Neuronal stem cell (in vitro differentiated cells): ENCODE data around the gene PLPP3.

Experiments used
- DNase-seq: peaks from one replicate; pipeline ENCODE4 v3.0.0-alpha.2; 2013; ENCODE audit warnings: low spot score
- H2AFZ ChIP-seq: one replicate; pipeline ENCODE4 v1.6.1; 2013; ENCODE audit warnings: mild to moderate bottlenecking, low read length, inconsistent platforms
- H2AK5ac ChIP-seq: 2 replicates; pipeline ENCODE4 v1.6.1; 2013; ENCODE audit warnings: low read depth, mild to moderate bottlenecking, inconsistent platforms, low read length, moderate library complexity, mixed read lengths
- H2BK120ac ChIP-seq: 2 replicates; pipeline ENCODE4 v1.6.1; 2013; ENCODE audit warnings: low read depth, mild to moderate bottlenecking, inconsistent platforms, low read length, moderate library complexity, mixed read lengths
- H2BK12ac ChIP-seq: one replicate; pipeline ENCODE4 v1.6.1; 2013; ENCODE audit warnings: low read length, inconsistent platforms
- H2BK15ac ChIP-seq: 2 replicates; pipeline ENCODE4 v1.6.1; 2013; ENCODE audit warnings: mild to moderate bottlenecking, low read length, inconsistent platforms, mixed read lengths
- H2BK5ac ChIP-seq: one replicate; pipeline ENCODE4 v1.6.1; 2013; ENCODE audit warnings: inconsistent platforms, mild to moderate bottlenecking, low read length, moderate library complexity
- H3K14ac ChIP-seq: one replicate; pipeline ENCODE4 v1.6.1; 2013; ENCODE audit warnings: low read length, inconsistent platforms
- H3K18ac ChIP-seq: 2 replicates; pipeline ENCODE4 v1.6.1; 2013; ENCODE audit warnings: low read length, inconsistent platforms
- H3K23ac ChIP-seq: 2 replicates; pipeline ENCODE4 v1.6.1; 2013; ENCODE audit warnings: low read depth, mild to moderate bottlenecking, mixed read lengths, low read length, inconsistent platforms; ENCODE audit not compliant: poor library complexity
- H3K27ac ChIP-seq: replicated peaks from 3 replicates; pipeline ENCODE4 v1.5.1; 2013; ENCODE audit warnings: low read length, inconsistent platforms
- H3K27me3 ChIP-seq, 3 experiments: 2 replicates each; pipeline ENCODE4 v1.6.1; 2013; ENCODE audit warnings: low read length in 3 of 3, mild to moderate bottlenecking in 2 of 3, inconsistent platforms in 1 of 3, low read depth in 1 of 3, mixed read lengths in 1 of 3, moderate library complexity in 1 of 3; ENCODE audit not compliant: control insufficient read depth in 3 of 3, insufficient read depth in 3 of 3
- H3K36me3 ChIP-seq, 2 donors: replicated peaks in 1 of 2; 2 replicates each; pipeline ENCODE4 v1.6.1; 2013; ENCODE audit warnings: low read length in 2 of 2; ENCODE audit not compliant: control insufficient read depth in 2 of 2, insufficient read depth in 2 of 2
- H3K4ac ChIP-seq: 2 replicates; pipeline ENCODE4 v1.6.1; 2013; ENCODE audit warnings: inconsistent platforms, mild to moderate bottlenecking, low read length, moderate library complexity
- H3K4me1 ChIP-seq, 2 donors: 1 replicate in 1 of 2; 2 replicates in 1 of 2; pipeline ENCODE4 v1.6.1; 2013; ENCODE audit warnings: low read length in 2 of 2, low read depth in 1 of 2; ENCODE audit not compliant: control insufficient read depth in 2 of 2, insufficient read depth in 1 of 2
- H3K4me2 ChIP-seq: one replicate; pipeline ENCODE4 v1.6.1; 2013; ENCODE audit warnings: mild to moderate bottlenecking, low read length, inconsistent platforms; ENCODE audit not compliant: insufficient read depth, poor library complexity, severe bottlenecking
- H3K4me3 ChIP-seq, 2 donors: 2 replicates each; pipeline ENCODE4 v1.5.1; 2013; ENCODE audit warnings: low read length in 2 of 2, mild to moderate bottlenecking in 2 of 2, inconsistent platforms in 1 of 2, moderate library complexity in 1 of 2
- H3K79me1 ChIP-seq: one replicate; pipeline ENCODE4 v1.6.1; 2013; ENCODE audit warnings: low read depth, mild to moderate bottlenecking, inconsistent platforms, low read length, moderate library complexity
- H3K9ac ChIP-seq: one replicate; pipeline ENCODE4 v1.6.1; 2013; ENCODE audit warnings: mild to moderate bottlenecking, low read depth, low read length, inconsistent platforms; ENCODE audit not compliant: poor library complexity
- H3K9me3 ChIP-seq, 2 donors: replicated peaks in 1 of 2; 2 replicates each; pipeline versions ENCODE3 to v1.6.1; 2013; ENCODE audit warnings: low read length in 2 of 2, mild to moderate bottlenecking in 2 of 2, inconsistent platforms in 1 of 2, low read depth in 1 of 2, mixed read lengths in 1 of 2, moderate library complexity in 1 of 2; ENCODE audit not compliant: control insufficient read depth in 2 of 2, insufficient read depth in 1 of 2
- H4K8ac ChIP-seq: one replicate; pipeline ENCODE4 v1.6.1; 2013; ENCODE audit warnings: low read depth, mild to moderate bottlenecking, inconsistent platforms, low read length, moderate library complexity
- H4K91ac ChIP-seq: one replicate; pipeline ENCODE4 v1.6.1; 2013; ENCODE audit warnings: low read length, low read depth, mild to moderate bottlenecking, inconsistent platforms; ENCODE audit not compliant: poor library complexity
- whole genome bisulfite sequencing, 2 donors: extraction: QIAGEN DNeasy Blood & Tissue Kit; methylation state at CpG; one replicate each; pipeline ENCODE4 v1.1.7; 2013; ENCODE audit warnings: missing lambda C conversion rate in 2 of 2, mixed read lengths in 1 of 2; ENCODE audit not compliant: insufficient read length in 2 of 2, insufficient replicate concordance in 1 of 2; ENCODE audit errors: extremely low coverage in 2 of 2; 5-methylcytosine and 5-hydroxymethylcytosine counted together

The PLPP3 gene

GRCh38 chr1:56493826-56494225, 85.5 kb downstream of the PLPP3 start:
- H3K79me1 ChIP-seq: no peaks in the 10 kb centered on the region
- no peak overlapping the region for H3K14ac ChIP-seq
- H4K91ac ChIP-seq: no peak overlapping the region
- H2BK120ac ChIP-seq: no peak overlapping the region
- H2AFZ ChIP-seq: no peak overlapping the region
- H3K23ac ChIP-seq: no peak overlapping the region
- no peak overlapping the region for H3K4ac ChIP-seq
- H3K9me3 ChIP-seq: peaks cover 0 to 2% of the 10 kb centered on the region in 2 donors
- H2BK5ac ChIP-seq: no peak overlapping the region
- no CpG with 5 or more reads among the region's 2 CpGs for WGBS, 2 donors
- no peak overlapping the region for H3K4me2 ChIP-seq
- no peak for DNase-seq
- no peak overlapping the region for H2BK15ac ChIP-seq
- H3K18ac ChIP-seq: no peak overlapping the region
- no peaks in the 10 kb centered on the region for H3K27me3 ChIP-seq
- H3K27ac ChIP-seq: no peak overlapping the region
- H4K8ac ChIP-seq: no peak overlapping the region
- peaks cover 0 to 7% of the 10 kb centered on the region in 2 donors for H3K4me1 ChIP-seq
- H3K9ac ChIP-seq: no peak overlapping the region
- H2BK12ac ChIP-seq: no peak overlapping the region
- H3K36me3 ChIP-seq: peaks cover 6 to 62% of the 10 kb centered on the region in 2 donors
- no peak overlapping the region for H2AK5ac ChIP-seq
- H3K4me3 ChIP-seq: no peak overlapping the region

DNA sequence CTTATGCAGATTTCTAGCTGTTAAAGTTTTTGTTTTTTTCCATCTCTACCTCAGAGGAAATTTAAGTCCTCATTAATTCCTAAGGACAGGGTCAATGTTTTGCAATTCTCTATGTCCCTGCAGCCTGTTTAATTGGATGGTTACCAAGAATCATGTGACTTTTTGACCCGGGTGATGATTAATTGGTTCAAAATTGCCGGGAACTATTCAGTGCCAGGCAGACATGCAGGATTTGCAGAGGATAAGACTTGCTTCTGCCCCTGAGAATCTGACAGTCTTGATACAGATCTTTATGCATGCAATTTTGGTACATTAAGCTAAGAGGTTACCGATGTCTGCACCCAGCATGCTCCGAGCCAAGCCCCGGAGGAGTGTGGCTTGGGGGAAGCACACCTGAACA, 87.9 kb downstream of the PLPP3 start:
- no peak overlapping the region for H3K4me2 ChIP-seq
- H3K79me1 ChIP-seq: no peaks in the 10 kb centered on the region
- no peak overlapping the region for H3K14ac ChIP-seq
- H2BK15ac ChIP-seq: no peak overlapping the region
- no peak overlapping the region for H3K9ac ChIP-seq
- H4K91ac ChIP-seq: no peak overlapping the region
- no peak overlapping the region for H3K18ac ChIP-seq
- peaks cover 0 to 2% of the 10 kb centered on the region in 2 donors for H3K9me3 ChIP-seq
- no CpG with 5 or more reads among the region's 5 CpGs for WGBS, 2 donors
- no peak for DNase-seq
- H3K4me1 ChIP-seq: peaks cover 0 to 7% of the 10 kb centered on the region in 2 donors
- H4K8ac ChIP-seq: no peak overlapping the region
- H2BK12ac ChIP-seq: no peak overlapping the region
- no peak overlapping the region for H2AFZ ChIP-seq
- H3K27me3 ChIP-seq: no peaks in the 10 kb centered on the region
- H3K36me3 ChIP-seq: peaks cover 6 to 43% of the 10 kb centered on the region in 2 donors
- H3K4ac ChIP-seq: no peak overlapping the region
- no peak overlapping the region for H3K23ac ChIP-seq
- H2BK120ac ChIP-seq: no peak overlapping the region
- H2AK5ac ChIP-seq: no peak overlapping the region
- H3K27ac ChIP-seq: no peak overlapping the region
- H3K4me3 ChIP-seq: no peak overlapping the region
- H2BK5ac ChIP-seq: no peak overlapping the region

- Histone ChIP-seq H3K23ac (no peak overlapping the region), H2BK5ac (no peak overlapping the region), H3K9me3 (peaks cover 0 to 2% of the 10 kb centered on the region in 2 donors), H3K4me1 (peaks cover 0 to 7% of the 10 kb centered on the region in 2 donors), H2BK15ac (no peak overlapping the region), H3K36me3 (peaks cover 3 to 34% of the 10 kb centered on the region in 2 donors), H2AFZ (no peak overlapping the region), H2AK5ac (no peak overlapping the region), H4K91ac (no peak overlapping the region), H3K9ac (no peak overlapping the region), H3K4me2 (no peak overlapping the region), H2BK12ac (no peak overlapping the region), H3K4me3 (no peak overlapping the region), H3K4ac (no peak overlapping the region), H3K27me3 (no peaks in the 10 kb centered on the region), H3K79me1 (no peaks in the 10 kb centered on the region), H3K27ac (no peak overlapping the region), H3K14ac (no peak overlapping the region), H4K8ac (no peak overlapping the region), H3K18ac (no peak overlapping the region), H2BK120ac (no peak overlapping the region)
- WGBS, 2 donors: no CpG with 5 or more reads among the region's 2 CpGs
- no peak for DNase-seq
These were observed 88.7 kb downstream of the PLPP3 start for GRCh38 chr1:56490619-56491018.

- Histone ChIP-seq H3K9me3 (peaks cover 0 to 2% of the 10 kb centered on the region in 2 donors), H2AFZ (no peak overlapping the region), H3K4me3 (no peak overlapping the region), H3K27ac (no peak overlapping the region), H3K4ac (no peak overlapping the region), H2BK12ac (no peak overlapping the region), H2BK15ac (no peak overlapping the region), H3K14ac (no peak overlapping the region), H3K9ac (no peak overlapping the region), H3K18ac (no peak overlapping the region), H2AK5ac (no peak overlapping the region), H3K4me1 (peaks cover 0 to 3% of the 10 kb centered on the region in 2 donors), H4K91ac (no peak overlapping the region), H4K8ac (no peak overlapping the region), H3K27me3 (no peaks in the 10 kb centered on the region), H2BK120ac (no peak overlapping the region), H3K23ac (no peak overlapping the region), H2BK5ac (no peak overlapping the region), H3K79me1 (no peaks in the 10 kb centered on the region), H3K4me2 (no peak overlapping the region), H3K36me3 (peaks cover 0 to 25% of the 10 kb centered on the region in 2 donors)
- no CpG with 5 or more reads among the region's 8 CpGs for WGBS, 2 donors
- no peak for DNase-seq
These were observed 89.7 kb downstream of the PLPP3 start for GRCh38 chr1:56489695-56490094.
